Erythroblast (primary cell): ENCODE data around the gene DOCK9.

ENCODE experiments used
- GATA1 ChIP-seq: IDR thresholded peaks from 2 replicates; pipeline ENCODE4 v1.6.1; 2011; ENCODE audit warnings: low read depth, mild to moderate bottlenecking, control low read depth, low read length, moderate library complexity
- POLR2A ChIP-seq: IDR thresholded peaks from 2 replicates; pipeline ENCODE4 v1.6.1; 2011; ENCODE audit warnings: mild to moderate bottlenecking, low read length

- no peak for TF ChIP-seq POLR2A
- no peak for TF ChIP-seq GATA1
Observed at GRCh38 chr13:98796191-98796590, 181.7 kb downstream of the DOCK9 start.
